ENCODE measurements around the gene PLCB1. TPM values are rescaled to one million over a fixed set of nuclear protein-coding genes. Genes with fewer than 3 reads are reported as not detected.

The PLCB1 gene
- total RNA-seq, 1 experiment from 2014 or later, result 11.3 TPM

GRCh38 chr20:8602389-8603116 is 470.5 kb downstream of the PLCB1 start:
- 0 out of 2 replicates have a peak, but pooled peaks cover 5% of the 10 kb centered on the region for H3K36me3 Mint-ChIP-seq
- POLR2A ChIA-PET, result no interaction called here
- DNase-seq (ENCODE audit: low spot score) (no peak), ATAC-seq (no peak)
- no peak overlapping the region for H3K4me3 Mint-ChIP-seq
- CTCF ChIA-PET, result interaction anchor here (0.5 kb wide), 1 partner anchor 157 kb away, joined by 5 read pairs; no protein-coding TSS in a partner anchor
- H3K9me3 Mint-ChIP-seq, result peaks cover 7% of the 10 kb centered on the region
- H3K27me3 Mint-ChIP-seq (ENCODE audit: low read depth), result no peaks in the 10 kb centered on the region
- no peak for TF ChIP-seq FOXP4 (CRISPR knock-in tag; IDR thresholded peaks at IDR 0.05)
- TF ChIP-seq ZNF416 (CRISPR knock-in tag; IDR thresholded peaks at IDR 0.05), result no peak
- no peak overlapping the region for H3K27ac Mint-ChIP-seq
- peaks cover 22% of the 10 kb centered on the region for H3K4me1 Mint-ChIP-seq

- DNase-seq (ENCODE audit: low spot score) (no peak), ATAC-seq (no peak)
- Mint-ChIP-seq H3K4me3 (no peak overlapping the region), H3K36me3 (0 out of 2 replicates have a peak, but pooled peaks cover 5% of the 10 kb centered on the region), H3K4me1 (no peaks in the 10 kb centered on the region; the same call in 1 of the 2 replicates), H3K27me3 (ENCODE audit: low read depth) (no peaks in the 10 kb centered on the region), H3K9me3 (peaks cover 12% of the 10 kb centered on the region), H3K27ac (no peak overlapping the region)
- ChIA-PET CTCF (interaction anchor here (0.5 kb wide), 1 partner anchor 74 kb away, joined by 4 read pairs; no protein-coding TSS in a partner anchor), POLR2A (no interaction called here)
- TF ChIP-seq FOXJ3 (CRISPR knock-in tag; IDR thresholded peaks at IDR 0.05; ENCODE audit: borderline replicate concordance) (no peak), SOX15 (CRISPR knock-in tag; IDR thresholded peaks at IDR 0.05) (no peak), IRF1 (CRISPR knock-in tag; IDR thresholded peaks at IDR 0.05) (no peak), JAZF1 (CRISPR knock-in tag; IDR thresholded peaks at IDR 0.05) (no peak), OVOL2 (CRISPR knock-in tag; IDR thresholded peaks at IDR 0.05; ENCODE audit: borderline replicate concordance) (no peak), FOXP1 (CRISPR knock-in tag; IDR thresholded peaks at IDR 0.05; ENCODE audit: borderline replicate concordance) (no peak), CBFB (CRISPR knock-in tag; IDR thresholded peaks at IDR 0.05; ENCODE audit: low read depth) (no peak), MXD4 (CRISPR knock-in tag; IDR thresholded peaks at IDR 0.05; ENCODE audit: borderline replicate concordance) (no peak), ZNF671 (CRISPR knock-in tag; IDR thresholded peaks at IDR 0.05) (no peak), RORB (CRISPR knock-in tag; IDR thresholded peaks at IDR 0.05) (no peak), SP1 (CRISPR knock-in tag; conservative IDR thresholded peaks at IDR 0.05) (no peak), ZNF138 (CRISPR knock-in tag; conservative IDR thresholded peaks at IDR 0.05) (no peak)
Measured at GRCh38 chr20:8608470-8608869, 476.4 kb downstream of the PLCB1 start.

GRCh38 chr20:8616792-8617191 is 484.7 kb downstream of the PLCB1 start:
- Mint-ChIP-seq H3K27me3 (ENCODE audit: low read depth) (no peaks in the 10 kb centered on the region; the same call in 1 of the 2 replicates), H3K4me1 (peaks cover 14% of the 10 kb centered on the region), H3K36me3 (no peaks in the 10 kb centered on the region), H3K27ac (no peak overlapping the region), H3K4me3 (no peak overlapping the region), H3K9me3 (peaks cover 4% of the 10 kb centered on the region; the same call in 1 of the 2 replicates)
- ChIA-PET CTCF (no interaction called here), POLR2A (no interaction called here)
- ATAC-seq (no peak), DNase-seq (ENCODE audit: low spot score) (no peak)
- TF ChIP-seq ATF6 (CRISPR knock-in tag; IDR thresholded peaks at IDR 0.05) (no peak), HMGA2 (CRISPR knock-in tag; IDR thresholded peaks at IDR 0.05) (no peak), ZNF219 (CRISPR knock-in tag; IDR thresholded peaks at IDR 0.05; ENCODE audit: borderline replicate concordance) (no peak), JUN (CRISPR knock-in tag; IDR thresholded peaks at IDR 0.05) (no peak), FOXP1 (CRISPR knock-in tag; IDR thresholded peaks at IDR 0.05; ENCODE audit: borderline replicate concordance) (no peak), TEAD4 (CRISPR knock-in tag; IDR thresholded peaks at IDR 0.05) (no peak), GTF2I (CRISPR knock-in tag; conservative IDR thresholded peaks at IDR 0.05) (no peak), TP53 (CRISPR knock-in tag; IDR thresholded peaks at IDR 0.05) (no peak), PREB (CRISPR knock-in tag; IDR thresholded peaks at IDR 0.05; ENCODE audit: borderline replicate concordance) (no peak), NR3C1 (CRISPR knock-in tag; conservative IDR thresholded peaks at IDR 0.05; ENCODE audit: low read depth) (no peak), SP1 (CRISPR knock-in tag; conservative IDR thresholded peaks at IDR 0.05) (no peak), CDX4 (CRISPR knock-in tag; IDR thresholded peaks at IDR 0.05; ENCODE audit: borderline replicate concordance) (no peak)

Measured in WTC11 (cell line).